Bronchial epithelial cell (primary cell): ENCODE results near the gene HEATR3. TPM values are rescaled to one million over a fixed set of nuclear protein-coding genes. Genes with fewer than 3 reads are reported as not detected.

Experiments
- DNase-seq: peaks from one replicate; pipeline ENCODE4 v3.0.0-alpha.2; 2010; ENCODE audit warnings: low read depth
- FAIRE-seq: peaks from 2 replicates; lab custom pipeline; 2011; peaks lifted over from hg19 to GRCh38; lab: Jason Lieb, UNC
- H3K27me3 ChIP-seq: 2 replicates; pipeline ENCODE4 v1.5.1; 2011; ENCODE audit warnings: low read length; ENCODE audit not compliant: control insufficient read depth, insufficient read depth
- H3K36me3 ChIP-seq: 2 replicates; pipeline ENCODE4 v1.5.1; 2011; ENCODE audit warnings: low read length; ENCODE audit not compliant: control insufficient read depth, insufficient read depth
- H3K4me3 ChIP-seq: 2 replicates; pipeline ENCODE4 v1.5.1; 2011; ENCODE audit warnings: mild to moderate bottlenecking, low read depth, low read length, control low read depth
- total RNA-seq: library from RNA; depleted of rRNA; stranded (reverse); fragments of >200 nt; gene quantifications from 2 replicates; pipeline ENCODE4 v1.2.1, GENCODE V29; 2014
- TF ChIP-seq, protein P1 (sequence below): IDR thresholded peaks from 2 replicates; pipeline ENCODE4 v1.5.1; 2011; ENCODE audit warnings: mild to moderate bottlenecking, moderate library complexity, low read length, control low read depth, inconsistent platforms; ENCODE audit not compliant: insufficient read depth, severe bottlenecking

HEATR3 gene
- total RNA-seq, 1 donor from 2014 or later = 16.1 TPM

DNA sequence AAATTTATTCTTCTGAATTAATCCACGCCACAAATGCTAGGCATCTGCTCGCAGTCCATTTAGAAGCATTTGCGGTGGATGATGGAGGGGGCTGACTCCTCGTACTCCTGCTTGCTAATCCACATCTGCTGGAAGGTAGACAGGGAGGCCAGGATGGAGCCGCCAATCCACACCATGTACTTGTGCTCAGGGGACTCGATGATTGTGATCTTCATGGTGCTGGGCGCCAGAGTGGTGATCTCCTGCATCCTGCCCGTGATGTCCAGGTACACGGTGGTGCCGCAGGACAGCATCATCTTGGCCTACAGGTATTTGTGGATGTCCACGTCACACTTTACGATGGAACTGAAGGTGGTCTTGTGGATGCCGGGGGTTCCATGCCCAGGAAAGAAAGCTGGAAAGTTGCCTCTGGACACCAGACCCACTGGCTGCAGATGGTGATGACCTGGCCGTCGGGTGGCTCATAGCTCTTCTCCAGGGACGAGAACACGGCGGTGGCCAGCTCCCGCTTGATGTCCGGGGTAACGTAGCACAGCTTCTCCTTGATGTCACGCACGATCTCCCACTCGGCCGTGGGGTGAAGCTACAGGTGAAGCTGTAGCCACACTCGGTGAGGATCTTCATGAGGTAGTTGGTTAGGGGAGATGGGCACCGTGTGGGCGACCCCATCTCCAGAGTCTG, 7.5 kb upstream of the HEATR3 start:
- H3K36me3 ChIP-seq = no peaks in the 10 kb centered on the region
- no peak for FAIRE-seq
- DNase-seq = no peak
- H3K4me3 ChIP-seq = no peak overlapping the region
- H3K27me3 ChIP-seq = no peaks in the 10 kb centered on the region
- TF ChIP-seq, protein P1, sequence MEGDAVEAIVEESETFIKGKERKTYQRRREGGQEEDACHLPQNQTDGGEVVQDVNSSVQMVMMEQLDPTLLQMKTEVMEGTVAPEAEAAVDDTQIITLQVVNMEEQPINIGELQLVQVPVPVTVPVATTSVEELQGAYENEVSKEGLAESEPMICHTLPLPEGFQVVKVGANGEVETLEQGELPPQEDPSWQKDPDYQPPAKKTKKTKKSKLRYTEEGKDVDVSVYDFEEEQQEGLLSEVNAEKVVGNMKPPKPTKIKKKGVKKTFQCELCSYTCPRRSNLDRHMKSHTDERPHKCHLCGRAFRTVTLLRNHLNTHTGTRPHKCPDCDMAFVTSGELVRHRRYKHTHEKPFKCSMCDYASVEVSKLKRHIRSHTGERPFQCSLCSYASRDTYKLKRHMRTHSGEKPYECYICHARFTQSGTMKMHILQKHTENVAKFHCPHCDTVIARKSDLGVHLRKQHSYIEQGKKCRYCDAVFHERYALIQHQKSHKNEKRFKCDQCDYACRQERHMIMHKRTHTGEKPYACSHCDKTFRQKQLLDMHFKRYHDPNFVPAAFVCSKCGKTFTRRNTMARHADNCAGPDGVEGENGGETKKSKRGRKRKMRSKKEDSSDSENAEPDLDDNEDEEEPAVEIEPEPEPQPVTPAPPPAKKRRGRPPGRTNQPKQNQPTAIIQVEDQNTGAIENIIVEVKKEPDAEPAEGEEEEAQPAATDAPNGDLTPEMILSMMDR = no peak

DNA sequence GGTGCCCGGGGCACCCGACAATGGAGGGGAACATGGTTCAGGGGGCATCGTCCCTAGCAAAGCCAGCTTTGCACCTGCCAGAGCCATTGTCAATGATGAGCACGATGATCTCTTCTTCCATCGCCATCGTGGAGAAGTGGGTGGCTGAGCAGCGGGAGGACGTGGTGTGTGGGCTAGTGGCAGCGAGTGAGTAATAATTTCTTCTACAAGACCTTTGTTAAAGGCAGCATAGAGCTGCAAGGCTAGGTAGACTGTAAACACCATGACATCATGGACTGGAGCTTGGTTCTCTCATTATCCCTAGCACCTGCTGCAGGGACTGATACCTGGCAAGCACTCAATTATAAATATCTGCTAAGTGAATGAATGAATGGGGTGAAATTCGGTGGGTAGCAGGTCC, 6.7 kb upstream of the HEATR3 start:
- H3K27me3 ChIP-seq = no peaks in the 10 kb centered on the region
- DNase-seq (no peak), FAIRE-seq (no peak)
- H3K36me3 ChIP-seq = no peaks in the 10 kb centered on the region
- no peak overlapping the region for H3K4me3 ChIP-seq
- TF ChIP-seq, protein P1 = no peak

GRCh38 chr16:50059669-50060068, 6.1 kb upstream of the HEATR3 start:
- DNase-seq = no peak
- no peak for FAIRE-seq
- H3K36me3 ChIP-seq = no peaks in the 10 kb centered on the region
- TF ChIP-seq, protein P1 = no peak
- no peaks in the 10 kb centered on the region for H3K27me3 ChIP-seq
- no peak overlapping the region for H3K4me3 ChIP-seq

- FAIRE-seq = no peak
- DNase-seq = no peak
- Histone ChIP-seq H3K27me3 (no peaks in the 10 kb centered on the region), H3K36me3 (no peaks in the 10 kb centered on the region), H3K4me3 (no peak overlapping the region)
- TF ChIP-seq, protein P1 = no peak
Measured at GRCh38 chr16:50061326-50061725, 4.4 kb upstream of the HEATR3 start.

- no peaks in the 10 kb centered on the region for H3K27me3 ChIP-seq
- peaks cover 2% of the 10 kb centered on the region for H3K36me3 ChIP-seq
- TF ChIP-seq, protein P1 = no peak
- no peak for DNase-seq
- peak overlapping the region; percentile 67 for H3K4me3 ChIP-seq
- FAIRE-seq = no peak
Measured at GRCh38 chr16:50065241-50065623, 538 bp upstream of the HEATR3 start.
